ENCODE measurements around the gene TENM3. TPM values are rescaled to one million over a fixed set of nuclear protein-coding genes. Genes with fewer than 3 reads are reported as not detected.

The TENM3 gene
- total RNA-seq, 2 experiments from 2014 or later: not detected

GRCh38 chr4:182325397-182325796, 82.2 kb downstream of the TENM3 start:
- Mint-ChIP-seq H3K9me3 (peaks cover 3% of the 10 kb centered on the region), H3K27me3 (no peaks in the 10 kb centered on the region), H3K36me3 (no peaks in the 10 kb centered on the region), H3K4me3 (no peak overlapping the region), H3K4me1 (no peaks in the 10 kb centered on the region), H3K27ac (no peak overlapping the region)
- POLR2A ChIA-PET: no interaction called here
- ATAC-seq (ENCODE audit: low read depth) (no peak), DNase-seq (no peak)

GRCh38 chr4:182325848-182326255, 82.7 kb downstream of the TENM3 start:
- Mint-ChIP-seq H3K4me3 (no peak overlapping the region), H3K27ac (no peak overlapping the region), H3K27me3 (no peaks in the 10 kb centered on the region), H3K36me3 (no peaks in the 10 kb centered on the region), H3K4me1 (no peaks in the 10 kb centered on the region), H3K9me3 (peaks cover 3% of the 10 kb centered on the region)
- ATAC-seq (ENCODE audit: low read depth) (no peak), DNase-seq (no peak)
- POLR2A ChIA-PET: no interaction called here

GRCh38 chr4:182328505-182328904, 85.3 kb downstream of the TENM3 start:
- H3K27me3 Mint-ChIP-seq: no peaks in the 10 kb centered on the region
- H3K4me3 Mint-ChIP-seq: no peak overlapping the region
- DNase-seq (no peak), ATAC-seq (ENCODE audit: low read depth) (no peak)
- POLR2A ChIA-PET: no interaction called here
- no peak overlapping the region for H3K27ac Mint-ChIP-seq
- no peaks in the 10 kb centered on the region for H3K4me1 Mint-ChIP-seq
- no peaks in the 10 kb centered on the region for H3K9me3 Mint-ChIP-seq
- H3K36me3 Mint-ChIP-seq: no peaks in the 10 kb centered on the region

- H3K4me1 Mint-ChIP-seq: no peaks in the 10 kb centered on the region
- DNase-seq (no peak), ATAC-seq (ENCODE audit: low read depth) (no peak)
- no peaks in the 10 kb centered on the region for H3K36me3 Mint-ChIP-seq
- H3K27ac Mint-ChIP-seq: no peak overlapping the region
- no peaks in the 10 kb centered on the region for H3K27me3 Mint-ChIP-seq
- POLR2A ChIA-PET: no interaction called here
- H3K9me3 Mint-ChIP-seq: no peaks in the 10 kb centered on the region
- H3K4me3 Mint-ChIP-seq: no peak overlapping the region
Measured at GRCh38 chr4:182337366-182337765, 94.2 kb downstream of the TENM3 start.

- no peaks in the 10 kb centered on the region for H3K36me3 Mint-ChIP-seq
- no peak overlapping the region for H3K27ac Mint-ChIP-seq
- DNase-seq: no peak
- no peaks in the 10 kb centered on the region for H3K9me3 Mint-ChIP-seq
- H3K4me1 Mint-ChIP-seq: no peaks in the 10 kb centered on the region
- H3K27me3 Mint-ChIP-seq: no peaks in the 10 kb centered on the region
- no peak for ATAC-seq (ENCODE audit: low read depth)
- POLR2A ChIA-PET: no interaction called here
- H3K4me3 Mint-ChIP-seq: no peak overlapping the region
Measured at GRCh38 chr4:182338063-182338462, 94.9 kb downstream of the TENM3 start.

GRCh38 chr4:182338746-182339145, 95.5 kb downstream of the TENM3 start:
- Mint-ChIP-seq H3K4me3 (no peak overlapping the region), H3K27ac (no peak overlapping the region), H3K36me3 (no peaks in the 10 kb centered on the region), H3K4me1 (no peaks in the 10 kb centered on the region), H3K27me3 (no peaks in the 10 kb centered on the region), H3K9me3 (no peaks in the 10 kb centered on the region)
- ATAC-seq (ENCODE audit: low read depth): no peak
- POLR2A ChIA-PET: no interaction called here
- no peak for DNase-seq

- DNase-seq (no peak), ATAC-seq (ENCODE audit: low read depth) (no peak)
- Mint-ChIP-seq H3K9me3 (no peaks in the 10 kb centered on the region), H3K4me1 (no peaks in the 10 kb centered on the region), H3K27me3 (no peaks in the 10 kb centered on the region), H3K4me3 (no peak overlapping the region), H3K36me3 (no peaks in the 10 kb centered on the region), H3K27ac (no peak overlapping the region)
- POLR2A ChIA-PET: no interaction called here
Measured at GRCh38 chr4:182339221-182339641, 96.0 kb downstream of the TENM3 start.

- no peak for ATAC-seq (ENCODE audit: low read depth)
- Mint-ChIP-seq H3K27ac (no peak overlapping the region), H3K4me3 (no peak overlapping the region), H3K27me3 (peaks cover 3% of the 10 kb centered on the region), H3K9me3 (no peaks in the 10 kb centered on the region), H3K4me1 (no peaks in the 10 kb centered on the region), H3K36me3 (no peaks in the 10 kb centered on the region)
- no peak for DNase-seq
- POLR2A ChIA-PET: no interaction called here
Measured at GRCh38 chr4:182343453-182343852, 100.3 kb downstream of the TENM3 start.

- POLR2A ChIA-PET: no interaction called here
- peaks cover 3% of the 10 kb centered on the region for H3K27me3 Mint-ChIP-seq
- H3K36me3 Mint-ChIP-seq: no peaks in the 10 kb centered on the region
Measured at GRCh38 chr4:182344968-182345367, 101.8 kb downstream of the TENM3 start.

GRCh38 chr4:182346250-182346649, 103.0 kb downstream of the TENM3 start:
- POLR2A ChIA-PET: no interaction called here
- H3K36me3 Mint-ChIP-seq: no peaks in the 10 kb centered on the region
- H3K9me3 Mint-ChIP-seq: no peaks in the 10 kb centered on the region
- H3K4me3 Mint-ChIP-seq: no peak overlapping the region
- peaks cover 3% of the 10 kb centered on the region for H3K27me3 Mint-ChIP-seq
- H3K27ac Mint-ChIP-seq: no peak overlapping the region
- no peak for DNase-seq
- no peak for ATAC-seq (ENCODE audit: low read depth)
- no peaks in the 10 kb centered on the region for H3K4me1 Mint-ChIP-seq

More at GRCh38 chr4:182344968-182345367, 101.8 kb downstream of the TENM3 start:
- DNase-seq: no peak
- ATAC-seq (ENCODE audit: low read depth): no peak
- Mint-ChIP-seq H3K4me3 (no peak overlapping the region), H3K4me1 (no peaks in the 10 kb centered on the region), H3K9me3 (no peaks in the 10 kb centered on the region), H3K27ac (no peak overlapping the region)

- H3K9me3 Mint-ChIP-seq: no peaks in the 10 kb centered on the region
- ATAC-seq (ENCODE audit: low read depth): no peak
Measured at GRCh38 chr4:182346675-182347375, 103.6 kb downstream of the TENM3 start.

GRCh38 chr4:182348779-182349326, 105.7 kb downstream of the TENM3 start:
- POLR2A ChIA-PET: no interaction called here
- Mint-ChIP-seq H3K4me1 (no peaks in the 10 kb centered on the region), H3K4me3 (no peak overlapping the region), H3K36me3 (no peaks in the 10 kb centered on the region), H3K9me3 (no peaks in the 10 kb centered on the region), H3K27ac (no peak overlapping the region), H3K27me3 (peaks cover 3% of the 10 kb centered on the region)
- no peak for ATAC-seq (ENCODE audit: low read depth)
- DNase-seq: no peak

More at GRCh38 chr4:182346675-182347375, 103.6 kb downstream of the TENM3 start:
- peaks cover 3% of the 10 kb centered on the region for H3K27me3 Mint-ChIP-seq
- DNase-seq: no peak
- H3K27ac Mint-ChIP-seq: no peak overlapping the region
- H3K4me1 Mint-ChIP-seq: no peaks in the 10 kb centered on the region
- H3K36me3 Mint-ChIP-seq: no peaks in the 10 kb centered on the region
- POLR2A ChIA-PET: no interaction called here
- H3K4me3 Mint-ChIP-seq: no peak overlapping the region

GRCh38 chr4:182350041-182350440, 106.8 kb downstream of the TENM3 start:
- H3K27ac Mint-ChIP-seq: no peak overlapping the region
- POLR2A ChIA-PET: no interaction called here
- ATAC-seq (ENCODE audit: low read depth) (no peak), DNase-seq (no peak)
- no peaks in the 10 kb centered on the region for H3K4me1 Mint-ChIP-seq
- no peak overlapping the region for H3K4me3 Mint-ChIP-seq
- no peaks in the 10 kb centered on the region for H3K36me3 Mint-ChIP-seq
- H3K27me3 Mint-ChIP-seq: peaks cover 3% of the 10 kb centered on the region
- no peaks in the 10 kb centered on the region for H3K9me3 Mint-ChIP-seq

- no peak overlapping the region for H3K4me3 Mint-ChIP-seq
- ATAC-seq (ENCODE audit: low read depth): no peak
- H3K4me1 Mint-ChIP-seq: no peaks in the 10 kb centered on the region
- no peaks in the 10 kb centered on the region for H3K36me3 Mint-ChIP-seq
- H3K9me3 Mint-ChIP-seq: no peaks in the 10 kb centered on the region
- no peak for DNase-seq
- peaks cover 3% of the 10 kb centered on the region for H3K27me3 Mint-ChIP-seq
- POLR2A ChIA-PET: no interaction called here
- H3K27ac Mint-ChIP-seq: no peak overlapping the region
Measured at GRCh38 chr4:182351485-182351884, 108.3 kb downstream of the TENM3 start.

Data from activated naive CD8-positive, alpha-beta T cell treated with anti-CD3 and anti-CD28 coated beads, Interleukin-2, amount 10 ng/mL, durations not matched to agents 7 days and 5 days (primary cell).